Astrocyte (in vitro differentiated cells and primary cell): ENCODE data around the gene MRPL19. TPM values are rescaled to one million over a fixed set of nuclear protein-coding genes. Genes with fewer than 3 reads are reported as not detected.

Experiments used
- DNase-seq: peaks from one replicate; pipeline ENCODE4 v3.0.0-alpha.2; 2010; ENCODE audit warnings: low read depth
- FAIRE-seq: peaks from 2 replicates; lab custom pipeline; 2011; peaks lifted over from hg19 to GRCh38; lab: Jason Lieb, UNC
- H2AFZ ChIP-seq: 2 replicates; pipeline ENCODE4 v1.6.0; 2012; ENCODE audit warnings: low read depth, low read length, inconsistent platforms
- H3K27ac ChIP-seq: 2 replicates; pipeline ENCODE4 v1.5.1; 2011; ENCODE audit warnings: low read depth, low read length, inconsistent platforms
- H3K27me3 ChIP-seq: 2 replicates; pipeline ENCODE4 v1.6.0; 2011; ENCODE audit warnings: low read length, inconsistent platforms; ENCODE audit not compliant: insufficient read depth
- H3K36me3 ChIP-seq: 2 replicates; pipeline ENCODE4 v1.5.1; 2011; ENCODE audit warnings: low read length, inconsistent platforms; ENCODE audit not compliant: insufficient read depth
- H3K4me1 ChIP-seq: 2 replicates; pipeline ENCODE4 v1.5.1; 2011; ENCODE audit warnings: low read length, inconsistent platforms; ENCODE audit not compliant: insufficient read depth
- H3K4me2 ChIP-seq: 2 replicates; pipeline ENCODE4 v1.6.0; 2012; ENCODE audit warnings: low read length, inconsistent platforms
- H3K4me3 ChIP-seq: 2 replicates; pipeline ENCODE4 v1.5.1; 2011; ENCODE audit warnings: low read depth, mild to moderate bottlenecking, low read length, inconsistent platforms; ENCODE audit not compliant: insufficient read depth
- H3K79me2 ChIP-seq: 2 replicates; pipeline ENCODE4 v1.6.0; 2012; ENCODE audit warnings: mild to moderate bottlenecking, low read length, inconsistent platforms; ENCODE audit not compliant: insufficient read depth
- H3K9ac ChIP-seq: 2 replicates; pipeline ENCODE4 v1.6.0; 2012; ENCODE audit warnings: mild to moderate bottlenecking, low read length, inconsistent platforms
- H3K9me3 ChIP-seq: 2 replicates; pipeline ENCODE4 v1.5.1; 2012; ENCODE audit warnings: low read depth, mild to moderate bottlenecking, low read length, inconsistent platforms; ENCODE audit not compliant: insufficient read depth
- H4K20me1 ChIP-seq: 2 replicates; pipeline ENCODE4 v1.6.0; 2012; ENCODE audit warnings: low read length, inconsistent platforms; ENCODE audit not compliant: insufficient read depth
- H3K27ac Mint-ChIP-seq: one replicate; pipeline ENCODE4 v1.8.0; 2021; ENCODE audit warnings: mild to moderate bottlenecking, mixed read lengths; ENCODE audit not compliant: unreplicated experiment
- H3K27me3 Mint-ChIP-seq: one replicate; pipeline ENCODE4 v1.8.0; 2021; ENCODE audit warnings: low read depth, mixed read lengths; ENCODE audit not compliant: unreplicated experiment
- H3K36me3 Mint-ChIP-seq: one replicate; pipeline ENCODE4 v1.8.0; 2021; ENCODE audit warnings: low read depth, mixed read lengths; ENCODE audit not compliant: unreplicated experiment
- H3K4me1 Mint-ChIP-seq: one replicate; pipeline ENCODE4 v1.8.0; 2021; ENCODE audit warnings: low read depth, mixed read lengths; ENCODE audit not compliant: unreplicated experiment
- H3K4me3 Mint-ChIP-seq: one replicate; pipeline ENCODE4 v1.8.0; 2021; ENCODE audit warnings: mild to moderate bottlenecking, moderate library complexity, mixed read lengths; ENCODE audit not compliant: unreplicated experiment
- H3K9me3 Mint-ChIP-seq: one replicate; pipeline ENCODE4 v1.8.0; 2021; ENCODE audit warnings: mild to moderate bottlenecking, mixed read lengths; ENCODE audit not compliant: unreplicated experiment
- CTCF ChIP-seq: IDR thresholded peaks from 2 replicates; pipeline ENCODE4 v1.5.1; 2011; ENCODE audit warnings: low read depth, mild to moderate bottlenecking, inconsistent platforms, low read length, moderate library complexity; ENCODE audit not compliant: insufficient read depth
- EZH2 ChIP-seq: IDR thresholded peaks from 2 replicates; pipeline ENCODE4 v1.6.1; 2012; ENCODE audit warnings: mild to moderate bottlenecking, low read length, inconsistent platforms; ENCODE audit not compliant: insufficient read depth
- total RNA-seq: library from RNA; stranded (reverse); gene quantifications from 2 replicates; pipeline ENCODE4 v1.2.1, GENCODE V29; 2021

MRPL19 gene
- total RNA-seq, 1 donor from 2014 or later: 58.8 TPM

- Histone ChIP-seq H3K4me2 (no peak overlapping the region), H2AFZ (no peak overlapping the region), H3K4me1 (peaks cover 46% of the 10 kb centered on the region), H3K27ac (no peak overlapping the region), H4K20me1 (no peaks in the 10 kb centered on the region), H3K27me3 (no peaks in the 10 kb centered on the region), H3K36me3 (no peaks in the 10 kb centered on the region), H3K4me3 (no peak overlapping the region), H3K9me3 (no peaks in the 10 kb centered on the region), H3K9ac (no peak overlapping the region), H3K79me2 (no peaks in the 10 kb centered on the region)
- no peak for TF ChIP-seq EZH2
- TF ChIP-seq CTCF: no peak
- DNase-seq (no peak), FAIRE-seq (no peak)
- no peaks in the 10 kb centered on the region for H3K36me3 Mint-ChIP-seq
- H3K4me1 Mint-ChIP-seq: peaks cover 48% of the 10 kb centered on the region
- H3K27me3 Mint-ChIP-seq: no peaks in the 10 kb centered on the region
- no peak overlapping the region for H3K27ac Mint-ChIP-seq
- H3K9me3 Mint-ChIP-seq: no peaks in the 10 kb centered on the region
- H3K4me3 Mint-ChIP-seq: no peak overlapping the region
Measured at GRCh38 chr2:75597949-75598348, 48.6 kb upstream of the MRPL19 start.

GRCh38 chr2:75598589-75599155 is 47.9 kb upstream of the MRPL19 start:
- no peaks in the 10 kb centered on the region for H3K27me3 ChIP-seq
- Mint-ChIP-seq H3K9me3 (no peaks in the 10 kb centered on the region), H3K27me3 (no peaks in the 10 kb centered on the region), H3K4me1 (peaks cover 51% of the 10 kb centered on the region), H3K27ac (no peak overlapping the region), H3K4me3 (no peak overlapping the region), H3K36me3 (no peaks in the 10 kb centered on the region)
- H3K27ac ChIP-seq: no peak overlapping the region
- TF ChIP-seq CTCF (no peak), EZH2 (no peak)
- H3K9ac ChIP-seq: no peak overlapping the region
- H4K20me1 ChIP-seq: no peaks in the 10 kb centered on the region
- H3K4me3 ChIP-seq: no peak overlapping the region
- FAIRE-seq (no peak), DNase-seq (no peak)
- H3K4me2 ChIP-seq: no peak overlapping the region
- H3K36me3 ChIP-seq: no peaks in the 10 kb centered on the region
- no peaks in the 10 kb centered on the region for H3K79me2 ChIP-seq
- H3K4me1 ChIP-seq: peaks cover 51% of the 10 kb centered on the region
- H3K9me3 ChIP-seq: no peaks in the 10 kb centered on the region
- H2AFZ ChIP-seq: no peak overlapping the region

- no peaks in the 10 kb centered on the region for H3K9me3 Mint-ChIP-seq
- FAIRE-seq (no peak), DNase-seq (no peak)
- Histone ChIP-seq H4K20me1 (no peaks in the 10 kb centered on the region), H3K4me1 (peaks cover 51% of the 10 kb centered on the region), H2AFZ (no peak overlapping the region), H3K79me2 (no peaks in the 10 kb centered on the region), H3K4me3 (no peak overlapping the region), H3K36me3 (no peaks in the 10 kb centered on the region), H3K27me3 (no peaks in the 10 kb centered on the region), H3K9ac (no peak overlapping the region), H3K9me3 (no peaks in the 10 kb centered on the region), H3K27ac (no peak overlapping the region), H3K4me2 (no peak overlapping the region)
- peaks cover 44% of the 10 kb centered on the region for H3K4me1 Mint-ChIP-seq
- no peaks in the 10 kb centered on the region for H3K27me3 Mint-ChIP-seq
- H3K36me3 Mint-ChIP-seq: no peaks in the 10 kb centered on the region
- no peak for TF ChIP-seq EZH2
- TF ChIP-seq CTCF: no peak
- H3K4me3 Mint-ChIP-seq: no peak overlapping the region
- no peak overlapping the region for H3K27ac Mint-ChIP-seq
Measured at GRCh38 chr2:75600461-75601011, 46.0 kb upstream of the MRPL19 start.
